Left forelimb (tissue), 1 donor: ENCODE data around the gene CPZ.
A peak's percentile ranks its signal among the peaks of the same experiment; 100 is the strongest.
"Not testable (repeated sequence)": the region's sequence is repeated elsewhere in the genome, so short reads cannot be mapped to it uniquely, and the experiment has no call there.

Experiments used
- DNase-seq: peaks from one replicate; pipeline ENCODE4 v3.0.0-alpha.2; 2018; ENCODE audit warnings: low spot score

Gene CPZ

DNA sequence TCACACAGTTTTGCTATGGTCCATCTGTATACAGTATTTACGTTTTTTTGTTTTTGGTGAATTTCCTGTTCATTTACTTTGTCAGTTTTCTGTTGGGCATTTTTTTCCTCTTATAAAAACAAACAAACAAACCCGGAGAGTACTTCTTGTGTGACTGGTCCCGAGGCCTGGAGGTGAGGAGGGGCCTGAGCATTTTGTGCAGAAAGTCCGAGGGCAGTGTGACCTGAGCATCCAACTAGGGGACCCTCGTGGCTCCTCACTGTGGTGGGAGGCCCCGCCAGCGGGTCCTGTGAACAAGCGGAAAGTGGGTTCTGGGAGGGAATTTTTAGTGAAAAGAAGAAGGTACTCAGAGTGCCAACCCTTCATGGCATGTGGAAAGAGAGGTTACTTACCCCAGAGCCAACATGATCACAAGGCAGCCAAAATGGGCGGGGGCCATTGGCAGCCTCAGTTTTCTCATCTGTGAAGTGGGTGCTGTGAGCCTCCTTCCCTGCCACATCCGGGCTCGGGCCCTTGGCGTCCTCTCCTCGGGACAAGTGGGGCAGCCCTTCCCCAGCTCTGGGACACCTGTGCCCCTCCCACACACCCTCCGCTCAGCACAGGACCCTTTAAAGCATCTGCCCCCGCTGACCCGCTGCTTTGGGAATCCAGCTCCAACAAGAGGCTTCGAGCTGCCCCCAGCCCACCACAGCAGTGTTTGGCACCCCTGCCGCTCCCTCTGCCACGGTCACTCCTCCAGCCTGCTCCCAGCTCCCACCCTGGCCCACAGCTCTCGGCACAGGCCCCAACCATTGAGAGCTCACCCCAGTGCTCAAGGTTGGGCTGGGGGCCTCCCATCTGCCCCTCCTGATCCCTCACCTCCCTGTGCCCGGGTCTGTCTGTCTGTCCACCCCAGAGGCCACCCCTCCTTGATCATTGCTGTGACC, 35.2 kb upstream of the CPZ start:
- DNase-seq = no peak

GRCh38 chr4:8558080-8558960, 34.2 kb upstream of the CPZ start:
- no peak for DNase-seq

DNA sequence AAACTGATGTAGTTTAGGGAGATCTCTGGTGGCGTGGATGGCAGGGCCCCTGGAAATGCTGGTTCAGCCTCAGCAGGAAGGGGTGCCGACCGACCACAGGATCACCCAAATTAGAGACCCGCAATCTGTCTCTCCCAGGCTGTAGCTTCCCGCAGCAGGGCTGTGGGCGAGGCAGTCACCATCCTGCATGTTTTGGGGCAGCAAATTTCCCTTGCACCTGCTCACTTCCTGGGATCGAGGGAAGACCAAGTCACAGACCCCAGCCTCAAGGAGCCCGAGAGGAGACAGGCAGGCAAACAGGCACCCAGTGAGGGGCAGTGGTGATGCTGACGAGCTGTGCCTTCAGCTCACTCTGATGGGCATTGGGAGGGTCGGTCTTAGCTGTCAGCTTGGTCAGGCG, 33.6 kb upstream of the CPZ start:
- DNase-seq = no peak

- DNase-seq = no peak
Measured at GRCh38 chr4:8559524-8560264, 32.9 kb upstream of the CPZ start.

- no peak for DNase-seq
Measured at GRCh38 chr4:8560265-8561047, 32.1 kb upstream of the CPZ start.

GRCh38 chr4:8564595-8564994, 28.0 kb upstream of the CPZ start:
- DNase-seq = no peak

- DNase-seq = no peak
Measured at GRCh38 chr4:8568068-8568668, 24.4 kb upstream of the CPZ start.

GRCh38 chr4:8570201-8570600, 22.4 kb upstream of the CPZ start:
- no peak for DNase-seq

DNA sequence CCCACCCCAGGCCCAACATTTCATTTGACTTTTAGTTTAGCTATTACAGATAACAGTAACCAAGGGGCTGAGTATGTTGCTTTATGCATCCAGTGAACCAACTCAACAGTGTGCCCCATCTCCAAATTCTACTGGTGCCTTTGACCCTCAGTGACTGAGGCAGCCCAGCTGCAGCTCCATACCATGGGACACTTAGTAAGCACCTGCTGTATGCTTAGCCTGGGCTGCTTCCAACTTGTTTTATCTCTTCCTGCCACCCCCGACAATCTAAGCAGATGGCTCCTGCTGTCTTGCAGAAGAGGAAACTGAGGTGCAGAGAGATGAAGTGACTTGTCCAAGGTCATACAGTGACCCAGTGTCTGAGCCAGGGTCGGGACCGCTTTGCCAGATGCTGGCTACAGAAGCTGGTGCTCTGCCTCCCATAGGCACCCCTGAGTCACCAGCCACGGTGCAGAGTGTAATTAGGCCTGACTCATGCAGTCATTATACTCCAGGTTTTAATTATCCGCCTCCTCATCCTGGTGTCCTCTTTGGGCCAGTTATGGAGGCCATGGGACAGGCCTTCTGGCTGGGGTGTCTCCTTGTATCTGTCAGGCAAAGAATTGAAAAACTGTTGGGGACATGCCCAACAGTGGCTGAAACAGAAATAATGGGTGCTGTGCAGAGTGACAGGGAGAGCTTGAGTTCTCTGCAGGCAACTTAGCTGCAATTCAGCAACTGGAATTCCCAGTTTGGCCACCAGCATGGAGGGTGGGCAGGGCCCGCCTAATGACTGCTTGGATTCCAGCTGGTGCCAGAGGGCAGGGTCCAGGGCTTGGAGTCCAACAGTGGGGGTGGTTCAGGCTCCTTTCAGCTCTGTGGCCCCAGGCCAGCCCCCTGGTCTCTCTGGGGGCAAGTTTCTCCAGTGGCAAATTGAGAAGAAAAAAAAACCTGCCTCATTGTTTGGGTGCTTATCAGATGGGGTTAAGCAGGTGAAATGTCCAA, 20.6 kb upstream of the CPZ start:
- no peak for DNase-seq

DNA sequence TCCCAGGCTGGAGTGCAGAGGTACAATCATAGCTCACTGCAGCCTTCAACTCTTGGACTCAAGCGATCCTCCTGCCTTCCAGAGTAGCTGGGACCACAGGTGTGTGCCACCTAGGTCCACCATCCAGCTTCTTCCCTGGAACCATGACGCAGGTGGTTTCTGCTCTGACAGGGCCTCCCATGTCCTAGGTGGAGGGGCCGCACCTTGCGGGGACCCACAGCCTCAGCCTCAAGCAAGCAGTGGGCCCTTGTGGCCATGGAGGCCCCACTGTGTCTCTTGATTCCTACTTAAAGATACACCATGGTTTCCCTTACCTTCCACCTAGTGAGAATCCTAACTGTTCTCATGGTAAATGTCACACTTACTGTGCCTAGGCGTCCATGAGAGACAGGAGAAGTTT, 19.3 kb upstream of the CPZ start:
- no peak for DNase-seq

DNA sequence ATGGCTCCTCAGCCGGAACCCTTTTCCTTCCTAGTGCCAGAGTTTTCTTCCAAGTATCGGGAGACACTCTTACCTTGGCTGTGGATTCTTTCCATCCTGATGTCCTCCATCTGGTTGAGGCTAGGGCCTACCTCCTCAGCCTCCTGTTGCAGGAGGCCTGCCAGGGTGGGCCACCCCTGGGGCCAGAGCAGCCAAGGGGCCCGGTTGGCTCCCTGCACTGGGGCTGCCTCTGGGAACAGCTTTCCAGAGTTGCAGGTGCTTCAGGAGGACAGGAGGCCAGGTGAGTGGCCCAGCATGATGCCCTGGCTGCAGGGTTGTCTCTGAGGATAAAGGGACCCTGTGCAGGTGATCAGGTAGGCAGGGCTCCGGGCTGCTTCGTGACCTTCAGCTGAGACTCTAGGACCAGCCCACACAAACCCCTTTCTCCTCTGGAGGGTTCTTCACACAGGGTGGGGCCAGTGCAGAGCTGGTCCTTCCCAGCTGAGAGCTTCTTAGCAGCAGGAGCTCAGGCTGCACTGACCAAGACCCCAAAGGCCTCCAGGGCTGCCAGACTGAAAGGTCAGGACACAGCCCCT, 17.7 kb upstream of the CPZ start:
- DNase-seq = no peak

GRCh38 chr4:8575457-8575856, 17.1 kb upstream of the CPZ start:
- DNase-seq = no peak

GRCh38 chr4:8576591-8576990, 16.0 kb upstream of the CPZ start:
- not testable (repeated sequence) for DNase-seq

GRCh38 chr4:8577046-8577445, 15.5 kb upstream of the CPZ start:
- no peak for DNase-seq

- DNase-seq = no peak
Measured at GRCh38 chr4:8577972-8578371, 14.6 kb upstream of the CPZ start.

GRCh38 chr4:8578717-8579116, 13.8 kb upstream of the CPZ start:
- DNase-seq = no peak

DNA sequence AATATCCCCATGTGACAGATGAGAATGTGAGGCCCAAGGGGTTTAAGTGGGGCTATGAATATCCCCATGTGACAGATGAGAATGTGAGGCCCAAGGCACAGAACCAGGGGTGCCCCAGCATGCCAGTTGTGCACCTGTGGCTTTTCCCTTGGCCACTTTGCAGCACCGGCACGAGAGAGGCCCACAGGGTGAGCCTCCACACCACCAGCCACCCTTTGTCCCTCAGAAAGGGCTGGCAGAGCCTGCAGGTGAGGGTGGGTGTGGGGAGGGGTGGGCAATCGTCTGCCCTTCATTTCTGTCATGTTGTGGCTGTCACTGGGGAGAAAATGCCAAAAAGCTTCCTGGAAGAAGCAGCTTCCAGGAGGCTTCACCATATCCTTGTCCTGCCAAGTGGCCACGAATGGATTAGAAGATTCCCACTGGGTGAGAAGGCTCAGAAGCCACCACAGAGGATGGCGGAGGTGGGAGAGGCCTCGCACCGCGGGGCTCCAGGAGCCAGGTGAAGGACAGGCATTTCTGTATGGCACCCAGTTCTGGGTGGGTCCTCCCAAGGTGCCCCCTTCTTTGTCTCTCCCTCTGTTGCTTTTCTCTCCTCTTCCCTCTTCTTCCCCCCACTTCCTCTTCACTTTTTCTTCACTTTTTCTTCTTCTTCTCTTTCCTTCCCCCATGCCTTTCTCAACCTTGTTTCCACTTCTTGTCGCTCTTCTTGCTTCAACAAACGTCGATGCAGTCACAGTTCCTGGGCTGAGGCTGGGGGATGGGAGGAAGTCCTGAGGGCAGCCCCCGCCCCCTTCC, 12.8 kb upstream of the CPZ start:
- DNase-seq = no peak

- DNase-seq = peak; percentile 81
Measured at GRCh38 chr4:8580321-8581093, 12.1 kb upstream of the CPZ start, which contains the start of gene GPR78. GPR78 (plus strand) TSS chr4:8580392; CDS start chr4:8580983, 591 bp downstream.
